Sigmoid colon (tissue), 4 donors: ENCODE measurements around the gene HOPX.

ENCODE experiments used
- EP300 ChIP-seq, 4 donors: sonication (generic); formaldehyde crosslinking; IDR thresholded peaks; one replicate each; pipeline ENCODE4 v1.6.1; 2017; ENCODE audit warnings: antibody characterized with exemption in 4 of 4
- POLR2A ChIP-seq, 2 donors: fragments of 450-650 bp; IDR thresholded peaks; one replicate each; pipeline ENCODE4 v1.6.1; 2016; ENCODE audit warnings: antibody characterized with exemption in 2 of 2, mild to moderate bottlenecking in 2 of 2, moderate library complexity in 2 of 2
- POLR2AphosphoS5 ChIP-seq, 4 donors: sonication (generic); formaldehyde crosslinking; IDR thresholded peaks; one replicate each; pipeline ENCODE4 v1.6.1; 2017; ENCODE audit warnings: antibody characterized with exemption in 4 of 4
- TF ChIP-seq, protein P1 (sequence below), 4 experiments: fragments of 450-650 bp in 3 of 4; fragments of 200-600 bp in 1 of 4; IDR thresholded peaks; one replicate each; pipeline ENCODE4 v1.5.1; 2016 to 2019; ENCODE audit warnings: antibody characterized with exemption in 4 of 4, mild to moderate bottlenecking in 3 of 4, moderate library complexity in 2 of 4

DNA sequence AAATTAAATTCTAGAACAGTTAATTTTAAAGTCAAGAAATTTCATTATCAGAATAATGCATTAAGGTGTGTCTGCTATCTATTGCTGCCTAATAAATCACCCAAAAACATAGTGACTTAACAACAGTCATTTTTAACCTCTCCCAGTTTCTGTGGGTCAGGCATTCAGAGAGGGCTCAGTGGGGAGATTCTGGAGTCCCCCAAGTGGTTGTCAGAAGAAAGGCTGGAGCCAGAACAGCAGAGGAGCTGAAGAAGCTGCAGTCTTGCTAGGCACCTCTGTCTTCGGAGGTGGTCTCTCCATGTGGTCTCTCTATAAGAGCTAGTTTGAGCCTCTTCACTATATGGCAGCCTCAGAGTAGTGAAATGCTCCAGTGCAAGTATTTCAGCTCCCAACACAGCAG, 9.3 kb upstream of the HOPX start:
- TF ChIP-seq, protein P1, sequence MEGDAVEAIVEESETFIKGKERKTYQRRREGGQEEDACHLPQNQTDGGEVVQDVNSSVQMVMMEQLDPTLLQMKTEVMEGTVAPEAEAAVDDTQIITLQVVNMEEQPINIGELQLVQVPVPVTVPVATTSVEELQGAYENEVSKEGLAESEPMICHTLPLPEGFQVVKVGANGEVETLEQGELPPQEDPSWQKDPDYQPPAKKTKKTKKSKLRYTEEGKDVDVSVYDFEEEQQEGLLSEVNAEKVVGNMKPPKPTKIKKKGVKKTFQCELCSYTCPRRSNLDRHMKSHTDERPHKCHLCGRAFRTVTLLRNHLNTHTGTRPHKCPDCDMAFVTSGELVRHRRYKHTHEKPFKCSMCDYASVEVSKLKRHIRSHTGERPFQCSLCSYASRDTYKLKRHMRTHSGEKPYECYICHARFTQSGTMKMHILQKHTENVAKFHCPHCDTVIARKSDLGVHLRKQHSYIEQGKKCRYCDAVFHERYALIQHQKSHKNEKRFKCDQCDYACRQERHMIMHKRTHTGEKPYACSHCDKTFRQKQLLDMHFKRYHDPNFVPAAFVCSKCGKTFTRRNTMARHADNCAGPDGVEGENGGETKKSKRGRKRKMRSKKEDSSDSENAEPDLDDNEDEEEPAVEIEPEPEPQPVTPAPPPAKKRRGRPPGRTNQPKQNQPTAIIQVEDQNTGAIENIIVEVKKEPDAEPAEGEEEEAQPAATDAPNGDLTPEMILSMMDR (IDR thresholded peaks at IDR 0.05) = no peak
- no peak for TF ChIP-seq POLR2A (IDR thresholded peaks at IDR 0.05)
- TF ChIP-seq EP300 (IDR thresholded peaks at IDR 0.05) = no peak
- no peak for TF ChIP-seq POLR2AphosphoS5 (IDR thresholded peaks at IDR 0.05)
